SW 1271 (cell line): Measurements from ENCODE around the gene SNAI1.
"Not testable (repeated sequence)": the region's sequence is repeated elsewhere in the genome, so short reads cannot be mapped to it uniquely, and the experiment has no call there.

Source experiments
- DNase-seq, 2 experiments: peaks; one replicate each; lab custom pipeline; 2025; lab: John Stamatoyannopoulos, UW

The SNAI1 gene

DNA sequence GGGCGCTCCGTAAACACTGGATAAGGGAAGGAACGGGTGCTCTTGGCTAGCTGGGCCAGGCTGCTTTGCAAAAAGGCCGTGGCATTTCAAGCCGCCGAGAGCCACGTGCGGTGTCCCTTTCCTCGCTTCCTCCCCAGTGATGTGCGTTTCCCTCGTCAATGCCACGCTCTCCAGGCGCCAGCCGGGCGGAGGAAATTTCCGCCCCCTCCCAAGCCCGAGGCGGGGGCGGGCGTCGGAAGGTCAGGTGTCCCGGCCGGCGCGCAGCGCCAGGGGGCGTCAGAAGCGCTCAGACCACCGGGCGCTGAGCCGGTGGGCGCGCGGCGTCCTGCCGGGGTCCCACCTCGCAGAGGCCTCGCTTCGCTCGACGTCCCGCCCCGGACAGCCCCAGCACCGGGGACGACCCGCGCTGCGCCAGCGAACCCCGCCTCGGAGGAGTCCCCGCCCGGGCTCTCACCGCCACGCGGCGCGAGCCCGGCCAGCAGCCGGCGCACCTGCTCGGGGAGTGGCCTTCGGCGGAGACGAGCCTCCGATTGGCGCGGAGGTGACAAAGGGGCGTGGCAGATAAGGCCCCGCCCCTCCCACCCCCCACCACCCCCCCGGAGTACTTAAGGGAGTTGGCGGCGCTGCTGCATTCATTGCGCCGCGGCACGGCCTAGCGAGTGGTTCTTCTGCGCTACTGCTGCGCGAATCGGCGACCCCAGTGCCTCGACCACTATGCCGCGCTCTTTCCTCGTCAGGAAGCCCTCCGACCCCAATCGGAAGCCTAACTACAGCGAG is at the start of gene SNAI1:
Gene SNAI1 (plus strand): TSS at position 635 of the 777 bp plus-strand sequence. CDS start 80 bp downstream, at position 715.
- DNase-seq, result peak in 1 of 2 experiments; percentile 67

DNA sequence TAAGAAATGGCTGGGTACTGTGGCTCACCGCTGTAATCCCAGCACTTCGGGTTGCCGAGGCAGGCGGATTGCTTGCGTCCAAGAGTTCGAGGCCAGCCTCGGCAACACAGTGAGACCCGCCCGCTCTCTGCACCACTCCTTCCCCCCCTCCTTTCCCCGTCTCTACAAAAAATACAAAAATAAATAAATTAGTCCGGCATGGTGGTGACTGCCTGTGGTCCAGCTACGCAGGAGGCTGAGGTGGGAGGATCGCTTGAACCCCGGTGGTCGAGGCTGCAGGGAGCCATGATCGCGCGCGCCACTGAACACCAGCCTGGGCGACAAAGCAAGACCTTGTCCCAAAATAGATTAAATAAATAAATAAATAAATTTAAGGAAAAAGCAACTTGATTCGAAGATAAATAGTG is 47.0 kb upstream of the SNAI1 start:
- no peak for DNase-seq

GRCh38 chr20:49936153-49937026 is 46.4 kb upstream of the SNAI1 start, which contains the start of gene RNF114:
Gene RNF114, plus strand, starts transcription at chr20:49936397. Its CDS starts 16 bp downstream, at chr20:49936413.
- DNase-seq, result peak; percentile 67 to 87

GRCh38 chr20:49937027-49937929 is 45.5 kb upstream of the SNAI1 start:
- DNase-seq, result no peak

- DNase-seq, result no peak
These were observed 44.3 kb upstream of the SNAI1 start for GRCh38 chr20:49938173-49939163.

GRCh38 chr20:49941456-49941855 is 41.3 kb upstream of the SNAI1 start:
- no peak for DNase-seq

GRCh38 chr20:49942303-49942702 is 40.5 kb upstream of the SNAI1 start:
- no peak for DNase-seq

GRCh38 chr20:49942942-49943341 is 39.8 kb upstream of the SNAI1 start:
- DNase-seq, result no peak

DNA sequence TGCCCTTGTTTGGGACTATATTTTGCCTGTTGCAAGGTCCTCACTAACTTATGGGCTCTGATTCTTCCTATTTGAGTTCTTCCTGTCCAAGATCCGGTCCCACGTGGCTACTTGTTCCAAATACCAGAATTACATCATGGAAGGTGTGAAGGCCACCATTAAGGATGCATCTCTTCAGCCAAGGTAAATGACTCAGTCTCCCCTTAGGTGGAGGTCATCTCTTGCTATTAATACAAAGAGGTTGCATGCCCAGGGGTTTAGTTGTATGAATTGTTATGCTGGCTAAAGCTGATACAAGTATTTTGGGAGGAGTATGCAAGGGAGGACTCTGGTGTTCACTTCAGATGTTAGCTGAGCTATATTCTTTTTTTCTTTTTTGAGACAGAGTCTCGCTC is 37.5 kb upstream of the SNAI1 start:
- DNase-seq, result no peak

DNA sequence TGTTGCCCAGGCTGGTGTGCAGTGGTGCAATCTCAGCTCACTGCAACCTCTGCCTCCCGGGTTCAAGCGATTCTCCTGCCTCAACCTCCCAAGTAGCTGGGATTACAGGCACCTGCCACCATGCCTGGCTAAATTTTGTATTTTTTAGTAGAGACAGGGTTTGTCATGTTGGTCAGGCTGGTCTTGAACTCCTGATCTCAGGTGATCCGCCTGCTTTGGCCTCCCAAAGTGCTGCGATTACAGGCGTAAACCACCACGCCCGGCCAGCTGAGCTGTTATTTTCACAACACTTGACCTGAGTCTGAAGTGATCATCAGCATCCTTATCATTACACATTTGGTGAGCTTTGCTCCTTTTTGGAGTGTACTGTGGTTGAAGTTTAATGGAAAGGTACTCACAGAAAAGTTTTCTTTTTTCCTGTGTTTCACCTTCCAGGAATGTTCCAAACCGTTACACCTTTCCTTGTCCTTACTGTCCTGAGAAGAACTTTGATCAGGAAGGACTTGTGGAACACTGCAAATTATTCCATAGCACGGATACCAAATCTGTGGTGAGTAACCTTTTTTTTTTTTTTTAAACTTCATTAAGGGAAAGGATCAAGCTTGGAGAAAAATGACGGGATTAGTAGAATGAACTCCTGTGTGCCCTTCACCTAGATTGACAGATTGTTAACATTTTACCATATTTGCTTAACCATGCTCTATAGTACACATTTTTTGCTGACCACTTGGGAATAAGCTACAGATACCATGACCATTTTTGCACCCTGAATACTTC is 36.9 kb upstream of the SNAI1 start:
- DNase-seq, result no peak

- DNase-seq, result no peak
These were observed 34.6 kb upstream of the SNAI1 start for GRCh38 chr20:49948178-49948577.

DNA sequence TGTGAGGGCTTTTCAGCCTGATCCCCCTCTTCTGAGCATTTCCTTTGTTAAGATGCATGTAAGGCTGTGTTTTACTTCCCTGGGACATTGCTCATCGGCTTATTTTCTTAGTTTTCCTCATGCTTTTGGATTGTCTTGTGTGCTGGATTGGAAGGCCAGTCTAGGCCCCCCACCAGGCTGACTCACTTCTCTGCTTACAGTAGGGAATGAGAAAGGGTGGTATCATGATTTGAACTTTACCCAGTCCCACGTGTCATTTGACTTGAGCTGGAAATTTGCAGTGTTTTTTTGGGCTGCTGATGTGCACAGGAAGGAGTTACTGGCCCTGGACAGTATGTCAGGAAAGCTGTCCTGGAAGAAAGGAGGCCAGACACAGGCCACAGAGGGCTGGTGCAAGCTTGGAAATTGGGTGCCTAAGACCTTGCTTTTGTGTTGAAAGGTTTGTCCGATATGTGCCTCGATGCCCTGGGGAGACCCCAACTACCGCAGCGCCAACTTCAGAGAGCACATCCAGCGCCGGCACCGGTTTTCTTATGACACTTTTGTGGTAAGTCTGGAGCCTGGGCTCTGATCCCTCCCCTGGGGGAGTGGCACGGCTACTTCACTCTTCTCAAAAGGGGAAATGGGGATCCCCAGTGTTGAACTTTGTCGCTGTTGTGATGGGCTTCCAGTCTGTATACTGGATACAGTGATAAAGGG is 33.8 kb upstream of the SNAI1 start:
- no peak for DNase-seq

DNA sequence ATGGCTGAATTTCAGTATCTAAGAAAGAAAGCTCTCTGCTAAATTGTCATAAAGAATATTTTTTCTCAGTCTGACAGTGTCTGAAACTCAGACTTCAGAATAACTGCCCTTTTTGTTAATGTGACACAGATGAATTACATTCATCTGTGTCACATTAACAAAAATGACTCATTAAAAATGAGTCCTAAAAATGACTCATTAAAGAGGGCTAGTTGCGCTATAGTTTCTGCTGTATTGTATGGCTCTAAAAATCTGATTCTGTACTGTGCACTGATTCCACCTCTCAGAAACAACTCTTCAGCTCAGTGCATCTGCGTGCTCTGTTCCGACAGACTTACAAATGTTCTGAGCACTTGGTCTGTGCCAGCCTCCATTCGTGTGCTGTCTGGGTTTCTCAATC is 31.6 kb upstream of the SNAI1 start:
- peak in 1 of 2 experiments; percentile 40 for DNase-seq

DNA sequence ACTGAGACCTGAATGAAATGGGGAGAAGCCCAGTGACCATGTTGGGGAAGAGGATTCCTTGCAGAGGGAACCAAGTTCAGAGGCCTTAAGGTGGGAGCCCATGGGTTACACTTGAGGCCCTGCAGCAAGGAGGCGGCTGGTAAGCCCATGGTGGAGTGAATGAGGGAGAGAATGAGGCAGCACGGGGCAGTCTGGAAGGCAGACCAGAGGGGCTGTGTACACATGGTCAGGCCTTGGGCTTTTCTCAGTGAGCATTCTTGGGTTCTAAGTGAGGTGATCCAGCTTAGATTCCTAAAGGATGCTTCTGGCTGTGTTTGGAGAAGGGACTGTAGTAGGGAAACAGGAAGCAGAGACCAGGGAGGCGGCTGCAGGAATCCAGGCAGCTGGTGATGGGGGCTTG is 27.6 kb upstream of the SNAI1 start:
- DNase-seq, result no peak

DNA sequence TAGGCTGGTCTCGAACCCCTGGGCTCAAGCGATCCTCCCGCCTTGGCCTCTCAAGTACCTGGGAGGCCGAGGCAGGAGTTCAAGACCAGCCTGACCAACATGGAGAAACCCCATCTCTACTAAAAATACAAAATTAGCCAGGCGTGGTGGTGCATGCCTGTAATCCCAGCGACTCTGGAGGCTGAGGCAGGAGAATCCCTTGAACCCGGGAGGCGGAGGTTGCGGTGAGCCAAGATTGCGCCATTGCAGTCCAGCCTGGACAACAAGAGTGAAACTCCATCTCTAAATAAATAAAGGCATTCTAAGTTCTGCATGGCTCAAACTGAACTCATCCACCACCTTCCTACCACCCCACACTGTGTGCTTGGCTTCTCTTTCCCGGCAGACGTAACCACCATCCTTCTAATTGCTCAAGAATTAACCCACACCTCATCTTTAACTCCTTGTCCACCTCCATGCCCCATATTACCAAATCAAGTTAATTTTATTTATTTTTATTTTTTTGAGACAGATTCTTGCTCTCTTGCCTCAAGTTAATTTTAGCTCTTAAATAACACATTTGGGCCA is 26.9 kb upstream of the SNAI1 start:
- DNase-seq, result not testable (repeated sequence)

DNA sequence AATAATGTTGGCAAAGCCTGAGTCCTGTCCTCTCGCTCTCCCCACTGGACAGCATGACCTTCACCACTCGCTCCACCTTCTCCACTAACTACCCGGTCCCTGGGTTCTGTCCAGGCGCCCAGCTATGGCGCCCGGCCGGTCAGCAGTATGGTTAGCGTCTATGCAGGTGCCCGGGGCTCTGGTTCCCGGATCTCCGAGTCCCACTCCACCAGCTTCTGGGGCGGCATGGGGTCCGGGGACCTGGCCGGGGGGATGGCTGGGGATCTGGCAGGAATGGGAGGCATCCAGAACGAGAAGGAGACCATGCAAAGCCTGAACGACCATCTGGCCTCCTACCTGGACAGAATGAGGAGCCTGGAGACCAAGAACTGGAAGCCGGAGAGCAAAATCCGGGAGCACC is 26.1 kb upstream of the SNAI1 start:
- no peak for DNase-seq

GRCh38 chr20:49957089-49957938 is 25.5 kb upstream of the SNAI1 start:
- DNase-seq, result not testable (repeated sequence)

DNA sequence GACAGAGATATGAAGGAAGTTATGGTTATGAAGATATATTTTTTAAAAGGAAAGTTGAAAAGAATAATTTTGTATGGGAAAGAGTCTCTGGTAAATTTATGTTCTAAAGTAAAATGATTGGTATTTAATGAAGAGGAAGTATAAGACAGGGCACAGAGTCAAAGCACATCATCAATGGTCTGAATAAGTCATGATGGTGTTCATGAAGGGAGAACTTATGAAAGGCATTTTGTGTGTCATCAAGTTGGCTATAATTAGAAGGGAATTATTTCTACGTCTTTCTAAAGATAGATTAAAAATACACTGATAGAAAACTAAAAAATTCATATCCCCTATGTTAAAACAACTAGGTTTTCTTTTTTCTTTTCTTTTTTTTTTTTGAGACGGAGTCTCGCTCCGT is 21.4 kb upstream of the SNAI1 start:
- DNase-seq, result no peak
